Measurements from ENCODE around the gene RFFL.

Gene RFFL

DNA sequence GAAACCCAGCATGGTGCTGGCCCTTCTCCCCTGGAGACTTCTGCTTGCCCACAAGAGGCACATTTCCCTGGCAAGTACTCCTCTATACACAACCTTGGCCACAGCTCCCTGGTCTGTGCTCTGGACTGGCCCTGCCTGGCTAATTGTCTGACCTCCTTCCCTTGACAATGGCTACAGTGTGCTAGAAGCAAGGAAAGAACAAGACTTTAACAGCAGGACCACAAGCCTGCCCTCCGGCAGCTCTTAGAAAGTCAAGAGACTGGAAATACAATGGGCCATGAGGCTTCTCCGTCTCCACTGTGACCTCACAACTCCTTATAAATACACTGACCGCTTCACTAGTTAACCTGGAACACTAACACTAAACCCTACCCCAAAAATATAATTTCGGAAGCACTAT lies 46.5 kb downstream of the RFFL start:
- H3K27ac ChIP-seq: no peak overlapping the region
- TF ChIP-seq ZFX (IDR thresholded peaks at IDR 0.05) (no peak), CTCF (conservative IDR thresholded peaks at IDR 0.05) (no peak)

DNA sequence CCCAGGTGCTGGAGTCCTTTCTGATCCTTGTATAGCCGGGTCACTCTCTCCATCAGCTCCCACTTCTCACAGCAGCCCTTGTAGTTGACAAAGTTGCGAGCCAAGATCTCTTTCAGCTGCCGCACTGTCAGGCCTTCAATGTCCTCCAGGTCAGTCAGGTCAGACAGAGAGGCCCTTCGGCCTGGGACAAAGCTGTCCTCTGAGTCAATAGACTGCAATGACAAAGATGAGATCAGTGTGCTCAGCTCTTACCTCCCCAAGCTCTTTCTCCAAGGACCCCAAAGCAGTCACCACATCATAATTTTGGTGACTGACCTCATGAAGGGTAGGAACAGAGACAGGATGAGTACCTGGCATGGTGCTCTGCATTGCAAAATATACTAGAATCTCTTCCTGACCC lies 47.1 kb downstream of the RFFL start:
- no peak overlapping the region for H3K27ac ChIP-seq
- no peak for TF ChIP-seq ZFX (IDR thresholded peaks at IDR 0.05)
- no peak for TF ChIP-seq CTCF (conservative IDR thresholded peaks at IDR 0.05)

DNA sequence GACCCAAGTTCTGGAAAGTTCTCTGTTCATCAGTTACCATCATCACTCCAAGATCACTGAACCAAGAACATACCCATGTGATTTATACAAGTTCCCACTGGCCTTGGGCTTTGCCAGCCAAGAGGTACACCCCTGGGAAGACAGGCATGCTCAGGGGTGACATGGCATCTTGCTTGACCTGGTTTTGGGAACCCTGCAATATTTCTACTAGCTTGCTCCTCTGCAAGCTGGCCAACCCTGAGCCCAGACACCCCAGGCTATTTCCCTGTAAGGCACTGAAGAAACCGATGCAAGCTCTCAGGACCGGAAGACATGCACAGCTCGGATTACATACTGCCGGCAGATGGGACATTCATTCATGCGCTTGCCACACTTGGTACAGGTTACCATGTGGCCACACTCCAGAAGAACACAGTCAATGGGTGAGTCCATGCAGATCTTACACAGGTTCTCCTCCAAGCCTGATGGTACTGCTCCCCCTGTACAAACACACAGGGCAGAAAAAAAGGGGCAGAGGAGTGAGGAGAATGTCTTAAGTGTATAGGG lies 51.8 kb downstream of the RFFL start:
- no peak overlapping the region for H3K27ac ChIP-seq
- TF ChIP-seq ZFX (IDR thresholded peaks at IDR 0.05) (no peak), CTCF (conservative IDR thresholded peaks at IDR 0.05) (no peak)

- H3K27ac ChIP-seq: no peak overlapping the region
- no peak for TF ChIP-seq ZFX (IDR thresholded peaks at IDR 0.05)
- TF ChIP-seq CTCF (conservative IDR thresholded peaks at IDR 0.05): no peak
Measured at GRCh38 chr17:35010093-35010492, 53.4 kb downstream of the RFFL start.

DNA sequence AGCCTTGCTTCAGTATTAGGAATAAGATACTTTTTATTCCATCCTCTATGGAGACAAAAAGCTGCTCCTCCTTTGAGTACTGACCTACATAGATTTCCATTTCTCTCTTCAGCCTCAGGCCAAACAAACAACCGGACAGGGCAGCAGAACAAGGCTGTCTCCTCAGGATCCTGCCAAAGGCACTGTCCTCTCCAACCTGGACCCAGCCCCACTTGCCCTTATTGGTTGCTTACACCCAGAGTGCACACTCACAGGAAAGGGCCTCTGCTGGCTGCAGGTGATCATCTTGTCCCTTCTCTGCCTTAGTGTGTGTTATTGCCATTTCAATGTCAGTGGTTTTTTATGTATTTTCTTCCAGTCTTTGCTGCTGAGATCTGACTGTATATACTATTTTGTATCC lies 56.5 kb downstream of the RFFL start:
- no peak overlapping the region for H3K27ac ChIP-seq
- TF ChIP-seq CTCF (conservative IDR thresholded peaks at IDR 0.05) (no peak), ZFX (IDR thresholded peaks at IDR 0.05) (no peak)

- H3K27ac ChIP-seq: no peak overlapping the region
Measured at GRCh38 chr17:35006345-35006744, 57.2 kb downstream of the RFFL start.

DNA sequence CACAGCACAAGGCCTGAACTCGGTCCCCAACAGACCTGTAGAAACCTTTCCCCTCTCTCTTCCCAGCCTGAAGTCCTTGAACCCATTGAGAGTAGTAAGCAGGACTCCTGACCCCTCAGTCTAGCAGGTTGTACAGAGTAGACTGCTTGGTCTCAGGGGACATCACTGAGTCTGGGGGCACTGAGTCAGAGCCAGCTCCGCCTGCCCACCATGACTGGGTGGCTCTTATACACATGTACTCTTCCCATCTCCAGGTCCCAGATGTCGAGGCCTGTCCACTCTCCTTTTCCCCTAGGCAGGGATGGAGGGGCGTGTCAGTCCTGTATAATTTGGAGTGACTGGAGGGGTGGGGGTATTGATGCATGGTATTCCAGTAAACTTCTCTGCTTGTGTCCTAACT lies 59.7 kb downstream of the RFFL start:
- no peak overlapping the region for H3K27ac ChIP-seq

More at GRCh38 chr17:35006345-35006744, 57.2 kb downstream of the RFFL start:
- no peak for TF ChIP-seq CTCF (conservative IDR thresholded peaks at IDR 0.05)
- TF ChIP-seq ZFX (IDR thresholded peaks at IDR 0.05): no peak

More for the DNA sequence above, 59.7 kb downstream of the RFFL start:
- TF ChIP-seq CTCF (conservative IDR thresholded peaks at IDR 0.05) (no peak), ZFX (IDR thresholded peaks at IDR 0.05) (no peak)
